Stromal cell of bone marrow (primary cell): Measurements from ENCODE around the gene LXN.

Experiments
- DNase-seq: peaks from one replicate; pipeline ENCODE4 v3.0.0-alpha.2; 2012; ENCODE audit warnings: low read depth

LXN gene

GRCh38 chr3:158668506-158668905 is 3.9 kb downstream of the LXN start:
- peak; percentile 73 for DNase-seq

- DNase-seq: no peak
These were observed 6.0 kb downstream of the LXN start for GRCh38 chr3:158666416-158666815.

- DNase-seq: no peak
These were observed 8.6 kb downstream of the LXN start for GRCh38 chr3:158663832-158664231.

GRCh38 chr3:158663246-158663645 is 9.2 kb downstream of the LXN start:
- DNase-seq: no peak

GRCh38 chr3:158660711-158661110 is 11.7 kb downstream of the LXN start:
- DNase-seq: no peak

- DNase-seq: peak; percentile 68
These were observed 12.8 kb downstream of the LXN start for GRCh38 chr3:158659454-158660237.

GRCh38 chr3:158658889-158659288 is 13.6 kb downstream of the LXN start:
- no peak for DNase-seq

- no peak for DNase-seq
These were observed 20.0 kb downstream of the LXN start for GRCh38 chr3:158652463-158652862.

GRCh38 chr3:158651192-158651591 is 21.3 kb downstream of the LXN start:
- no peak for DNase-seq

GRCh38 chr3:158649791-158650190 is 22.7 kb downstream of the LXN start:
- no peak for DNase-seq

- DNase-seq: peak; percentile 94
These were observed 28.0 kb downstream of the LXN start, which contains the start of gene GFM1 for GRCh38 chr3:158644345-158644908. Gene GFM1, plus strand, starts transcription at chr3:158644527. Its CDS starts 108 bp downstream, at chr3:158644635.

- no peak for DNase-seq
These were observed 29.8 kb downstream of the LXN start for GRCh38 chr3:158642474-158643210.

GRCh38 chr3:158642005-158642404 is 30.4 kb downstream of the LXN start:
- DNase-seq: no peak

GRCh38 chr3:158640646-158641045 is 31.8 kb downstream of the LXN start:
- DNase-seq: no peak

GRCh38 chr3:158631981-158632380 is 40.5 kb downstream of the LXN start:
- no peak for DNase-seq

- no peak for DNase-seq
These were observed 46.6 kb downstream of the LXN start for GRCh38 chr3:158625881-158626280.

- DNase-seq: no peak
These were observed 54.2 kb downstream of the LXN start for GRCh38 chr3:158617982-158618875.
